ENCODE data around the gene HNRNPUL1. TPM values are rescaled to one million over a fixed set of nuclear protein-coding genes. Genes with fewer than 3 reads are reported as not detected.

Gene HNRNPUL1
- total and polyA plus RNA-seq, 2 experiments from 2014 or later: 204 to 207 TPM

GRCh38 chr19:41218249-41218614, 45.9 kb upstream of the HNRNPUL1 start:
- peak overlapping the region; percentile 91 for H3K4me2 ChIP-seq
- Mint-ChIP-seq H3K4me1 (peaks cover 37% of the 10 kb centered on the region), H3K36me3 (ENCODE audit: low read depth) (peaks cover 19% of the 10 kb centered on the region), H3K9me3 (no peaks in the 10 kb centered on the region; the same call in 2 of the 3 replicates), H3K27me3 (ENCODE audit: insufficient read depth, low read depth, poor library complexity) (peaks cover 10% of the 10 kb centered on the region), H3K4me3 (peak overlapping the region; percentile 87), H3K27ac (peak overlapping the region; percentile 83)
- peaks cover 13% of the 10 kb centered on the region; the same call in 1 of the 2 replicates for H3K79me2 ChIP-seq (replicated peaks; ENCODE audit: insufficient read depth)
- TF ChIP-seq ZNF331 (CRISPR knock-in tag; IDR thresholded peaks at IDR 0.05; ENCODE audit: low read depth) (no peak), POLR2AphosphoS5 (IDR thresholded peaks at IDR 0.05; ENCODE audit: low read depth) (no peak), ETS1 (IDR thresholded peaks at IDR 0.05) (no peak), ZNF114 (CRISPR knock-in tag; IDR thresholded peaks at IDR 0.05) (no peak), STAT1 (IDR thresholded peaks at IDR 0.05; ENCODE audit: unreplicated experiment) (no peak), CTCF (conservative IDR thresholded peaks at IDR 0.05; ENCODE audit: low read depth in 2 of 2) (no peak), EZH2 (IDR thresholded peaks at IDR 0.05; ENCODE audit: low read depth, unreplicated experiment) (no peak)
- peaks cover 18% of the 10 kb centered on the region for H3K4me1 ChIP-seq (ENCODE audit: insufficient read depth)
- peak overlapping the region; percentile 74 for H3K27ac ChIP-seq (ENCODE audit: low read depth)
- H2AFZ ChIP-seq: peak overlapping the region; percentile 95
- no peaks in the 10 kb centered on the region for H3K36me3 ChIP-seq (ENCODE audit: insufficient read depth)
- ATAC-seq (no peak), DNase-seq (ENCODE audit: low spot score) (no peak)
- peak overlapping the region; percentile 93 for H3K4me3 ChIP-seq
- H3K27me3 ChIP-seq (ENCODE audit: insufficient read depth): no peaks in the 10 kb centered on the region
- no peaks in the 10 kb centered on the region for H3K9me2 ChIP-seq (ENCODE audit: insufficient read depth)
- H4K20me1 ChIP-seq (replicated peaks; ENCODE audit: insufficient read depth): no peaks in the 10 kb centered on the region
- H3F3A ChIP-seq (replicated peaks; ENCODE audit: low read depth): no peaks in the 10 kb centered on the region

DNA sequence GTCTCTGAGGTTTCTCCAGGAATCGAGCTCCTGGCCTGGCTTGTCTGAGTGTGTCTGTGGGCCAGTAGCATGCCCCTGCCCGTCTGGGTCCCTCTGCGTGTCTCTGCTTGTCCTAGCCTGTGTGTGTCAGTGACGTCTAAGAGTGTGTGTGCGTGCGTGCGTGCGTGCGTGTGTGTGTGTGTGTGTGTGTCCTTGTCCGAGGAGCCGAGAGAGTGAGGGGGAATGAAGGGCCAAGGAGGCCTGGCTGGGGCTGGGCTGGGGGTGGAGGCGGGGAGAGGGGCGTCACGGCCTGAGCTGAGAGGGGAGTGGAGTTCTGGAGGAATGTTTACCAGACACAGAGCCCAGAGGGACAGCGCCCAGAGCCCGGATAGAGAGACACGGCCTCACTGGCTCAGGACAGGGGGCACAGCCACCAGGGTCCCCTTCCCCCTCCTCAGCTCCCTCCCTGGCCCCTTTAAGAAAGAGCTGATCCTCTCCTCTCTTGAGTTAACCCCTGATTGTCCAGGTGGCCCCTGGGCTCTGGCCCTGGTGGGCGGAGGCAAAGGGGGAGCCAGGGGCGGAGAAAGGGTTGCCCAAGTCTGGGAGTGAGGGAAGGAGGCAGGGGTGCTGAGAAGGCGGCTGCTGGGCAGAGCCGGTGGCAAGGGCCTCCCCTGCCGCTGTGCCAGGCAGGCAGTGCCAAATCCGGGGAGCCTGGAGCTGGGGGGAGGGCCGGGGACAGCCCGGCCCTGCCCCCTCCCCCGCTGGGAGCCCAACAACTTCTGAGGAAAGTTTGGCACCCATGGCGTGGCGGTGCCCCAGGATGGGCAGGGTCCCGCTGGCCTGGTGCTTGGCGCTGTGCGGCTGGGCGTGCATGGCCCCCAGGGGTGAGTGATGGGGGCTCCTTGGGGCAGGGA, 45.3 kb upstream of the HNRNPUL1 start, which contains the start of gene AXL:
AXL (plus strand) TSS at position 609 of the 893 bp plus-strand sequence; CDS start at position 779, 170 bp downstream.
- no peaks in the 10 kb centered on the region for H3K27me3 ChIP-seq (ENCODE audit: insufficient read depth)
- peaks cover 25% of the 10 kb centered on the region for H3K4me1 ChIP-seq (ENCODE audit: insufficient read depth)
- 0 out of 2 replicates have a peak, but pooled peaks cover 6% of the 10 kb centered on the region for H3F3A ChIP-seq (replicated peaks; ENCODE audit: low read depth)
- H3K27ac Mint-ChIP-seq: peak within 1 kb of the TSS; percentile 83
- peaks cover 43% of the 10 kb centered on the region for H3K4me1 Mint-ChIP-seq
- H3K9me2 ChIP-seq (ENCODE audit: insufficient read depth): no peaks in the 10 kb centered on the region
- peaks cover 19% of the 10 kb centered on the region for H3K36me3 Mint-ChIP-seq (ENCODE audit: low read depth)
- peak within 1 kb of the TSS; percentile 74 for H3K27ac ChIP-seq (ENCODE audit: low read depth)
- H3K4me3 ChIP-seq: peak within 1 kb of the TSS; percentile 93
- peaks cover 13% of the 10 kb centered on the region; the same call in 1 of the 2 replicates for H3K79me2 ChIP-seq (replicated peaks; ENCODE audit: insufficient read depth)
- no peaks in the 10 kb centered on the region for H3K36me3 ChIP-seq (ENCODE audit: insufficient read depth)
- H4K20me1 ChIP-seq (replicated peaks; ENCODE audit: insufficient read depth): no peaks in the 10 kb centered on the region
- no peaks in the 10 kb centered on the region; the same call in 2 of the 3 replicates for H3K9me3 Mint-ChIP-seq
- peak within 1 kb of the TSS; percentile 91 for H3K4me2 ChIP-seq
- peak within 1 kb of the TSS; percentile 87 for H3K4me3 Mint-ChIP-seq
- DNase-seq (ENCODE audit: low spot score): peak; percentile 98
- ATAC-seq: peak; percentile 86
- TF ChIP-seq NANOG (IDR thresholded peaks at IDR 0.05; ENCODE audit: borderline replicate concordance) (no peak), ETS1 (IDR thresholded peaks at IDR 0.05) (0 out of 2 replicates have a peak, but pooled peaks have one; percentile 18), STAT1 (IDR thresholded peaks at IDR 0.05; ENCODE audit: unreplicated experiment) (no peak), ZNF331 (CRISPR knock-in tag; IDR thresholded peaks at IDR 0.05; ENCODE audit: low read depth) (no peak), POLR2AphosphoS5 (IDR thresholded peaks at IDR 0.05; ENCODE audit: low read depth) (peak; percentile 35), CREB1 (CRISPR knock-in tag; IDR thresholded peaks at IDR 0.05; ENCODE audit: low read depth) (peak; percentile 75), JUNB (IDR thresholded peaks at IDR 0.05; ENCODE audit: unreplicated experiment) (no peak), REST (IDR thresholded peaks at IDR 0.05; ENCODE audit: unreplicated experiment) (no peak)
- H3K27me3 Mint-ChIP-seq (ENCODE audit: insufficient read depth, low read depth, poor library complexity): peaks cover 10% of the 10 kb centered on the region
- peak within 1 kb of the TSS; percentile 95 for H2AFZ ChIP-seq
